Dedifferentiated amniotic fluid mesenchymal stem cell (primary cell): ENCODE results near the gene CINP.
"Not testable (repeated sequence)": the region's sequence is repeated elsewhere in the genome, so short reads cannot be mapped to it uniquely, and the experiment has no call there.

Experiments used
- DNase-seq: peaks from one replicate; pipeline ENCODE4 v3.0.0-alpha.2; 2016; ENCODE audit errors: extremely low spot score

The CINP gene

GRCh38 chr14:102320671-102321455, 41.8 kb downstream of the CINP start:
- DNase-seq = peak; percentile 8

GRCh38 chr14:102320033-102320660, 42.5 kb downstream of the CINP start:
- DNase-seq = peak; percentile 49

- DNase-seq = peak; percentile 84
Measured at GRCh38 chr14:102319351-102320032, 43.2 kb downstream of the CINP start, which contains the start of gene ZNF839. Gene ZNF839, plus strand, starts transcription at chr14:102319746. Its CDS starts 20 bp downstream, at chr14:102319766.

- no peak for DNase-seq
Measured at GRCh38 chr14:102318781-102319276, 43.9 kb downstream of the CINP start.

GRCh38 chr14:102317564-102318248, 45.0 kb downstream of the CINP start:
- DNase-seq = peak; percentile 11

- peak; percentile 91 for DNase-seq
Measured at GRCh38 chr14:102316743-102317563, 45.7 kb downstream of the CINP start.

- peak; percentile 21 for DNase-seq
Measured at GRCh38 chr14:102316338-102316742, 46.4 kb downstream of the CINP start.

GRCh38 chr14:102315121-102315520, 47.6 kb downstream of the CINP start:
- no peak for DNase-seq

- DNase-seq = peak; percentile 63
Measured at GRCh38 chr14:102314242-102315011, 48.3 kb downstream of the CINP start.

GRCh38 chr14:102304611-102305506, 57.8 kb downstream of the CINP start, which contains the start of gene MOK:
Gene MOK, minus strand, starts transcription at chr14:102305164. Its CDS starts 196 bp downstream, at chr14:102304968.
- peak; percentile 95 for DNase-seq

GRCh38 chr14:102303664-102304063, 59.0 kb downstream of the CINP start:
- DNase-seq = no peak

GRCh38 chr14:102298303-102299070, 64.2 kb downstream of the CINP start:
- not testable (repeated sequence) for DNase-seq
